Measurements from ENCODE around the gene GTF3C1.

The GTF3C1 gene

DNA sequence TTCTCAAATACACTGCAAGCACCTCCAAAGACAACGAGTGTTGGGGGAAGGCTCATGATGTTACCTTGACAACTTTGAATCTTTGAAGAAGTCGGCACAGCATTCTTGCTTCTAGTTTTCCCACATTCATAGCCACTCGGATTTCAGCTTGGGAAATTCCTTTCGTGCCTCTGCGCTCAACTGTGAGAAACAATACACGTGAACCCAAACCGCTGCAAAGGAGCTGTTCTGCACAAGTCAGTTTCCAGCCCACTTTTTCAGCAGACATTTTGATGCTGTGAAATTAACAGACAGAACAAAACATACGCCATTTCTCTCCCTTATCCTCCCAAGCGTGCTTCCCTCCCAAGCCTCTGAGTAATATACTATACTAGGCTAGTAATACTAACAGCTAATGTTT is 41.2 kb downstream of the GTF3C1 start:
- DNase-seq (ENCODE audit: low read depth, low spot score): no peak
- Histone ChIP-seq H3K27me3 (ENCODE audit: insufficient read depth, insufficient read length) (no peaks in the 10 kb centered on the region), H3K4me1 (ENCODE audit: insufficient read depth, insufficient read length) (no peaks in the 10 kb centered on the region), H3K4me3 (ENCODE audit: insufficient read length, low read depth) (no peak overlapping the region), H3K9me3 (ENCODE audit: insufficient read depth, low read length) (no peaks in the 10 kb centered on the region), H3K36me3 (ENCODE audit: insufficient read depth, insufficient read length, low read length) (peaks cover 94% of the 10 kb centered on the region), H3K9ac (ENCODE audit: insufficient read length, low read depth) (no peak overlapping the region)
- TF ChIP-seq SUZ12 (IDR thresholded peaks at IDR 0.05; ENCODE audit: extremely low read depth, insufficient read depth, insufficient read length): no peak
- no peak for TF ChIP-seq YY1 (IDR thresholded peaks at IDR 0.05; ENCODE audit: insufficient read depth, insufficient read length)
- no peak for TF ChIP-seq ZNF274 (IDR thresholded peaks at IDR 0.05; ENCODE audit: low read depth, low read length)

DNA sequence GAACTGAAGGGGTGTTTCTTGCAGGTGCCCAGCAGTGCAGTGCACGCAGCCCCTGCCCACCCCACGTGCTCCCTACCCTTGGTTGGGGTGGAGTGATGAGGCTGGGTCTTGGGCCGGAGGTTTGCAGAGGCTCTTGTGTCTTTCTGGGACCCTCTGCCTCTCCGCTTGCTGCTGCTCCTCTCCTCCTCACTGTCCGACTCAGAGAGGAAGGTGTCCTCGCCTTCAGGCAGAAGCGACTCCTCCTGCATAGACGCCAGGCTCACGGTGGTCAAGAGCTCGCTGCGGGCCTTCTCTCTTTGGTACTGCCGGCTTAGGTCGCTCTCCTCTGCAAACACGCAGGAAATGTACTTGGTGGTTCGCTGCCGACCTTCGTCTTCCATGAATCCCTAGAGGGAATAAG is 42.9 kb downstream of the GTF3C1 start:
- Histone ChIP-seq H3K4me1 (ENCODE audit: insufficient read depth, insufficient read length) (no peaks in the 10 kb centered on the region), H3K9ac (ENCODE audit: insufficient read length, low read depth) (no peak overlapping the region), H3K9me3 (ENCODE audit: insufficient read depth, low read length) (no peaks in the 10 kb centered on the region), H3K36me3 (ENCODE audit: insufficient read depth, insufficient read length, low read length) (peaks cover 93% of the 10 kb centered on the region), H3K4me3 (ENCODE audit: insufficient read length, low read depth) (no peak overlapping the region), H3K27me3 (ENCODE audit: insufficient read depth, insufficient read length) (no peaks in the 10 kb centered on the region)
- DNase-seq (ENCODE audit: low read depth, low spot score): no peak
- TF ChIP-seq ZNF274 (IDR thresholded peaks at IDR 0.05; ENCODE audit: low read depth, low read length): no peak
- TF ChIP-seq YY1 (IDR thresholded peaks at IDR 0.05; ENCODE audit: insufficient read depth, insufficient read length): no peak
- TF ChIP-seq SUZ12 (IDR thresholded peaks at IDR 0.05; ENCODE audit: extremely low read depth, insufficient read depth, insufficient read length): no peak

DNA sequence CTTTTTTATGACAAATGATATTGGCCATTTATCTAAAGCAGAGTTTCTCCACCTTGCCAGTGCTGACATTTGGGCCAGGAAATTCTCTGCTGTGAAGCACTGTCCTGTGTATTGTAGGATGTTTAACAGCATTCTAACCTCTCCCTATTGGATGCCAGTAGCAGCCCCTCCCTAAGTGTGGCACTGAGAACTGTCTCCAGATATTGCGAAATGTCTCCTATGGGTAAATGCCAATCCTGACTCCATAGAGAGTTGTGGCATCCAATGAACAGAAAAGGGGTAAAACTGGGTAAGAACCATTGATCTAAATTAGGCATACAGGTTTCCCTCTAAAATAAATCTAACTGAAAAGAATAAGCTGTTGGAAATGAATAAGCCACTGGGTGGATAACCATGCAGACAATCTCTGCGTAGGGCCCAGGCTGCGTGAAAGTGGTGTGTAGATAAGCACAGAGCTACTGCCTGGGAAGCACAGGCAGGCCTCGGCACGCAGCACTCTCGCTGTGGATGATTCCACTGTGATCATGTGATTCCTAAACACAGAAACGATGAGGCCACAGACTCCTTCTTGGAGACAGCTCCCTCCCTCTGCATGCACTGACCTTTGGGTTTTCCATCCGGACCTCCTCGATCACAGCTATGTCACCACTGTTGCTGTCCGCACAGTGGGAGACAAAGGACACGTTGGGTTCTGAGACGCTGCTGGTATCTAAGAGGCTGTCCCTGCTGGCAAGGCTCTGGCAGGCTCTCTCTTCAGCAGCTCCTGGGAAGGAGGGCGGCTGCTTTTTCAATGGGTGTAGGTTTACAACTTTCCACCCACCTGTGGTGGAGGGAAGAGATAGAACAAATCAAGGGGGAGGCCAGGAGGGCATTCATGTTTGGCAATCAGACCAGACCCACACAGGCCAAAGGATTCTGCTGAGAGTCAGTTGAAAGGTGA is 44.1 kb downstream of the GTF3C1 start:
- Histone ChIP-seq H3K36me3 (ENCODE audit: insufficient read depth, insufficient read length, low read length) (peaks cover 92% of the 10 kb centered on the region), H3K4me1 (ENCODE audit: insufficient read depth, insufficient read length) (no peaks in the 10 kb centered on the region), H3K4me3 (ENCODE audit: insufficient read length, low read depth) (no peak overlapping the region), H3K27me3 (ENCODE audit: insufficient read depth, insufficient read length) (no peaks in the 10 kb centered on the region), H3K9me3 (ENCODE audit: insufficient read depth, low read length) (no peaks in the 10 kb centered on the region), H3K9ac (ENCODE audit: insufficient read length, low read depth) (no peak overlapping the region)
- DNase-seq (ENCODE audit: low read depth, low spot score): no peak
- TF ChIP-seq YY1 (IDR thresholded peaks at IDR 0.05; ENCODE audit: insufficient read depth, insufficient read length): no peak
- no peak for TF ChIP-seq ZNF274 (IDR thresholded peaks at IDR 0.05; ENCODE audit: low read depth, low read length)
- TF ChIP-seq SUZ12 (IDR thresholded peaks at IDR 0.05; ENCODE audit: extremely low read depth, insufficient read depth, insufficient read length): no peak

DNA sequence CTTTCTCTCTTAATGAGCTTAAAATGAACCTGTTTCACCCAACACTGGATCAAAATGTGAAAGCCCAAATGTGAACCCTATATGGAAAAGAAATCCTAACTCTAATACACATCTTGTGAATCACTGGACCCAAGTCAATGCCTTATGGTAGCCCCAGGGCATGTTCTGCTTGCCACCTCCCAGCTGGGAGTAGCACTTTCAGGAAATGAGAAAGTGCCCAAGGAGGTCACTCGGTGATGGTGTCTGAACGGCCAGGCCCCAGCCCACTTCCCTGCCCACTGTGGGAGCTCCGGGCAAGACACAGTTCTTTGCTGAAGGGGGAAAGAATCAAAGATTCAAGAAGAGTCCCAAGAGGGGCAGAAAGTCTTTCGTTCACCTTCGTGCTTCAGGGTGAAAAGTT is 46.1 kb downstream of the GTF3C1 start:
- peaks cover 97% of the 10 kb centered on the region for H3K36me3 ChIP-seq (ENCODE audit: insufficient read depth, insufficient read length, low read length)
- DNase-seq (ENCODE audit: low read depth, low spot score): no peak
- H3K4me1 ChIP-seq (ENCODE audit: insufficient read depth, insufficient read length): no peaks in the 10 kb centered on the region
- H3K27me3 ChIP-seq (ENCODE audit: insufficient read depth, insufficient read length): no peaks in the 10 kb centered on the region
- H3K9ac ChIP-seq (ENCODE audit: insufficient read length, low read depth): no peak overlapping the region
- H3K4me3 ChIP-seq (ENCODE audit: insufficient read length, low read depth): no peak overlapping the region
- no peaks in the 10 kb centered on the region for H3K9me3 ChIP-seq (ENCODE audit: insufficient read depth, low read length)
- TF ChIP-seq SUZ12 (IDR thresholded peaks at IDR 0.05; ENCODE audit: extremely low read depth, insufficient read depth, insufficient read length) (no peak), ZNF274 (IDR thresholded peaks at IDR 0.05; ENCODE audit: low read depth, low read length) (no peak), YY1 (IDR thresholded peaks at IDR 0.05; ENCODE audit: insufficient read depth, insufficient read length) (no peak)

DNA sequence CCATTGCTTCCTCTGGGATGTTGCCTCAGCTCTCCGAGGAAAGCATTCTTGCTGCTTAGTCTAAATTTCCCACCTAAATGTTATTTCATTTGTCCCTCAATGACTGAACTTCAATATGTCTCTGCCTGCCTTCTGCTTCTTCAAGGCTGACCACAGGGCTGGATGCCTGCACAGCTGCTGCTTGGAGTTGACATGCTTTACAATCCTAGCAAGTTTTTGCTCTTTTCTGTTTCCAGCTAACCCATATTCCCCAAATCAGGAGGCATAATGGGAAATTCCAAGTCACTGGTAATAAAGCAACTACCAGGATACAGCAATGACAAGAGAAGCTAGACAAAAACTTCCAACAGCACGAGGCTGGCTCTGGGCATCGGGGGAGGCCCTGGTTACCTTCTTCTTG is 48.9 kb downstream of the GTF3C1 start:
- Histone ChIP-seq H3K27me3 (ENCODE audit: insufficient read depth, insufficient read length) (no peaks in the 10 kb centered on the region), H3K9ac (ENCODE audit: insufficient read length, low read depth) (no peak overlapping the region), H3K4me3 (ENCODE audit: insufficient read length, low read depth) (no peak overlapping the region), H3K4me1 (ENCODE audit: insufficient read depth, insufficient read length) (no peaks in the 10 kb centered on the region), H3K36me3 (ENCODE audit: insufficient read depth, insufficient read length, low read length) (peaks cover 98% of the 10 kb centered on the region), H3K9me3 (ENCODE audit: insufficient read depth, low read length) (no peaks in the 10 kb centered on the region)
- TF ChIP-seq ZNF274 (IDR thresholded peaks at IDR 0.05; ENCODE audit: low read depth, low read length) (no peak), SUZ12 (IDR thresholded peaks at IDR 0.05; ENCODE audit: extremely low read depth, insufficient read depth, insufficient read length) (no peak), YY1 (IDR thresholded peaks at IDR 0.05; ENCODE audit: insufficient read depth, insufficient read length) (no peak)
- DNase-seq (ENCODE audit: low read depth, low spot score): no peak

DNA sequence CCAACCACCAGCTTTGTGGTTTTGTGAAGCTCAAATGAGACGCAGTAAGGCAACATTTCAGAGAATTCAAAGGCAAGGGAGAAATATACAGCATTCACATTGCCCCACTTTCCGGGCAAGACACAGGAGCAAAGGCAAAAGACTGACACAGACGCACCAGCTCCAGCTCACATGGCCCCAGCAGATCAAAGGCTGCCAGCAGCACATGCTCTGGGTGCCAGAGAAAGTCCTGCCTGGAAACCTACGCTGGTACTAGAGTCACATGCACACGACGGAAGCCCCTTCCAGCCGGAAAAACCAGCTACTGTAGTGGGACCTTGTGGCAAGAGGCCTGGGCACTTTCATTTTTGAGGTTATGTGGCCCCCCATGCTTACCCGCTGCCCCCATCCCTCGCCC is 50.1 kb downstream of the GTF3C1 start:
- no peak overlapping the region for H3K4me3 ChIP-seq (ENCODE audit: insufficient read length, low read depth)
- no peak for DNase-seq (ENCODE audit: low read depth, low spot score)
- H3K9me3 ChIP-seq (ENCODE audit: insufficient read depth, low read length): no peaks in the 10 kb centered on the region
- no peak overlapping the region for H3K9ac ChIP-seq (ENCODE audit: insufficient read length, low read depth)
- TF ChIP-seq SUZ12 (IDR thresholded peaks at IDR 0.05; ENCODE audit: extremely low read depth, insufficient read depth, insufficient read length) (no peak), ZNF274 (IDR thresholded peaks at IDR 0.05; ENCODE audit: low read depth, low read length) (no peak), YY1 (IDR thresholded peaks at IDR 0.05; ENCODE audit: insufficient read depth, insufficient read length) (no peak)
- H3K36me3 ChIP-seq (ENCODE audit: insufficient read depth, insufficient read length, low read length): peaks cover 98% of the 10 kb centered on the region
- H3K4me1 ChIP-seq (ENCODE audit: insufficient read depth, insufficient read length): no peaks in the 10 kb centered on the region
- H3K27me3 ChIP-seq (ENCODE audit: insufficient read depth, insufficient read length): no peaks in the 10 kb centered on the region

DNA sequence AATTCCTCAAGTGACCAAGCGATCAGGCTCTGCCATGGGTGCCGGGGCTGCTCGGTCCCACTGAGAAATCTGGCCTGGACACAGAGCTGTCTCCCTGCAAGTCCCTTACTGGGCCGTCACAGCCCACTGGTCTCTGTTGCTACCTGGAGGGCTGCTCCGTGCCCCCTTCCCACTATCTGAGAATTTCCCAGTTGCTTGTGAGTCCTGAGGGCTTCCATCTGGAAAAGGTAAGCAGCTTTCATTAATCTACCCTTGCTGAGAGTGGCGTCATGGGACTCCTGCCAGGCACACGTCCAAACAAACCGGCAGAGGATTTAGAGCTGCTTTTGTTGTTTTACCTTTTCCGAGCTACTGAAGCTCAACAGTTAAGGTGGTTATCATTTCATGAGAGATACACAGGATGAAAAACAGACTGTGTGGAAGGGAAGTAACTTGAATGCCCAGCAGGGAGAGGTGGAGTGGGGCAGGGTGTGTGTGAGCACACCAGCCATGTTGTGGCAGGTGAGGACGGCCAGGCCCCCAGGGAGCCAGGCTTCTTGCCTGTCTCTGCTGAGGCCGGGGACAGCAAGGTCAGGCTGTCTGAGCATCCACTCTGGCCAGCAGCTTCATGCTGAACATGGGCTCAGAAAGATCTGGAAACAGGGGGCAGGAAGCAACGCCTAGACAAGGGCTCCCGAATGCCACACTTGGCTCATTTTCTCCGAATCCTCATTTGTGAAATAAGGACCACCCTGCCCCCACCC is 50.6 kb downstream of the GTF3C1 start:
- no peak for TF ChIP-seq SUZ12 (IDR thresholded peaks at IDR 0.05; ENCODE audit: extremely low read depth, insufficient read depth, insufficient read length)

More for the DNA sequence above, 50.6 kb downstream of the GTF3C1 start:
- Histone ChIP-seq H3K27me3 (ENCODE audit: insufficient read depth, insufficient read length) (no peaks in the 10 kb centered on the region), H3K4me3 (ENCODE audit: insufficient read length, low read depth) (no peak overlapping the region), H3K9ac (ENCODE audit: insufficient read length, low read depth) (no peak overlapping the region), H3K36me3 (ENCODE audit: insufficient read depth, insufficient read length, low read length) (peaks cover 96% of the 10 kb centered on the region), H3K4me1 (ENCODE audit: insufficient read depth, insufficient read length) (no peaks in the 10 kb centered on the region), H3K9me3 (ENCODE audit: insufficient read depth, low read length) (no peaks in the 10 kb centered on the region)
- no peak for DNase-seq (ENCODE audit: low read depth, low spot score)

All from NT2/D1 (cell line).